CD4-positive, alpha-beta T cell (primary cell): ENCODE results near the gene DRGX. TPM values are rescaled to one million over a fixed set of nuclear protein-coding genes. Genes with fewer than 3 reads are reported as not detected.

Experiments used
- ATAC-seq: fragments of 200-7000 bp; cut with Tn5 transposase; one replicate; pipeline ENCODE4 v1.10.0; 2022; ENCODE audit warnings: mild to moderate bottlenecking; ENCODE audit not compliant: poor library complexity
- CTCF ChIA-PET: fragments of 350-600 bp; sonication (Branson Sonifier 250); formaldehyde crosslinking; loops from one replicate; lab custom pipeline; 2021; ENCODE audit warnings: antibody characterized with exemption, inconsistent platforms; lab: Charles Lee
- POLR2A ChIA-PET: fragments of 350-600 bp; sonication (Branson Sonifier 250); formaldehyde crosslinking; loops from one replicate; lab custom pipeline; 2021; ENCODE audit warnings: antibody characterized with exemption, inconsistent platforms; lab: Charles Lee
- DNase-seq, 14 experiments: peaks; one replicate each; pipeline ENCODE4 v3.0.0-alpha.2; 2013 to 2020; ENCODE audit warnings: mixed read lengths in 2 of 14
- H3K27ac ChIP-seq, 2 donors: one replicate each; pipeline versions ENCODE4 v1.5.1 to v1.7.0; 2013; ENCODE audit warnings: low read length in 2 of 2, low read depth in 1 of 2, mild to moderate bottlenecking in 1 of 2
- H3K27me3 ChIP-seq, 2 experiments: 1 replicate in 1 of 2; 2 replicates in 1 of 2; pipeline versions ENCODE4 v1.6.1 to v1.7.0; 2013; ENCODE audit warnings: low read length in 2 of 2, control low read depth in 1 of 2, mild to moderate bottlenecking in 1 of 2, moderate library complexity in 1 of 2; ENCODE audit not compliant: insufficient read depth in 2 of 2, control insufficient read depth in 1 of 2
- H3K36me3 ChIP-seq: one replicate; pipeline ENCODE4 v1.6.1; 2013; ENCODE audit warnings: low read length, control low read depth; ENCODE audit not compliant: insufficient read depth
- H3K4me1 ChIP-seq: one replicate; pipeline ENCODE4 v1.6.1; 2013; ENCODE audit warnings: low read length, control low read depth; ENCODE audit not compliant: insufficient read depth
- H3K4me3 ChIP-seq: one replicate; pipeline ENCODE4 v1.5.1; 2013; ENCODE audit warnings: mild to moderate bottlenecking, low read length, moderate library complexity
- H3K9me3 ChIP-seq, 2 experiments: 1 replicate in 1 of 2; 2 replicates in 1 of 2; pipeline versions ENCODE4 v1.6.1 to v1.7.0; 2013; ENCODE audit warnings: low read length in 2 of 2, mild to moderate bottlenecking in 2 of 2, control low read depth in 1 of 2, moderate library complexity in 1 of 2; ENCODE audit not compliant: control insufficient read depth in 1 of 2, insufficient read depth in 1 of 2
- H3K27ac Mint-ChIP-seq: one replicate; pipeline ENCODE4 v1.8.0; 2020; ENCODE audit warnings: mixed read lengths
- H3K27me3 Mint-ChIP-seq: one replicate; pipeline ENCODE4 v1.8.0; 2021; ENCODE audit warnings: mixed read lengths
- H3K36me3 Mint-ChIP-seq: one replicate; pipeline ENCODE4 v1.8.0; 2021; ENCODE audit warnings: low read depth, mixed read lengths
- H3K4me1 Mint-ChIP-seq: one replicate; pipeline ENCODE4 v1.8.0; 2021; ENCODE audit warnings: low read depth, mixed read lengths
- H3K4me3 Mint-ChIP-seq: one replicate; pipeline ENCODE4 v1.8.0; 2020; ENCODE audit warnings: mild to moderate bottlenecking, mixed read lengths
- H3K9me3 Mint-ChIP-seq: one replicate; pipeline ENCODE4 v1.8.0; 2020; ENCODE audit warnings: mixed read lengths
- CTCF ChIP-seq: fragments of 200-600 bp; IDR thresholded peaks from one replicate; pipeline ENCODE4 v1.8.0; 2022; ENCODE audit warnings: antibody characterized with exemption, mild to moderate bottlenecking
- intact Hi-C, 2 experiments: fragments of 100-400 bp; cut with DNase I in 1 of 2; cut with micrococcal nuclease in 1 of 2; formaldehyde crosslinking; loops; one replicate each; pipeline versions ENCODE4 v1.15.1 to v1.9.0; 2023 to 2025; cut with DNase I, micrococcal nuclease
- total RNA-seq, 174 experiments: library from RNA in 2 of 174; stranded (reverse) in 2 of 174; gene quantifications; one replicate each; pipeline ENCODE4 v1.2.3 and lab custom pipeline; 2021 to 2026

DRGX gene
- total RNA-seq, 2 experiments from 2014 or later, result not detected

- CTCF ChIA-PET, result no interaction called here
- intact Hi-C loops, result no loop called here
- DNase-seq, result no peak
- H3K27me3 ChIP-seq, result peaks cover 58 to 86% of the 10 kb centered on the region in 2 experiments
- peaks cover 0 to 38% of the 10 kb centered on the region in 2 experiments for H3K9me3 ChIP-seq
- peaks cover 4% of the 10 kb centered on the region for H3K4me1 Mint-ChIP-seq
- H3K9me3 Mint-ChIP-seq, result no peaks in the 10 kb centered on the region
- TF ChIP-seq CTCF, result no peak
- no peak overlapping the region for H3K27ac Mint-ChIP-seq
- no peak overlapping the region for H3K4me3 Mint-ChIP-seq
- no peak overlapping the region for H3K27ac ChIP-seq
- H3K4me1 ChIP-seq, result peaks cover 16% of the 10 kb centered on the region
- POLR2A ChIA-PET, result no interaction called here
- H3K36me3 Mint-ChIP-seq, result no peaks in the 10 kb centered on the region
- no peaks in the 10 kb centered on the region for H3K36me3 ChIP-seq
- H3K27me3 Mint-ChIP-seq, result peaks cover 75% of the 10 kb centered on the region
- ATAC-seq, result no peak
- no peak overlapping the region for H3K4me3 ChIP-seq
Observed at GRCh38 chr10:49393757-49394156, 2.1 kb downstream of the DRGX start.

GRCh38 chr10:49393301-49393700 lies 2.6 kb downstream of the DRGX start:
- Histone ChIP-seq H3K4me1 (peaks cover 14% of the 10 kb centered on the region), H3K9me3 (peaks cover 0 to 36% of the 10 kb centered on the region in 2 experiments), H3K27ac (no peak overlapping the region), H3K36me3 (no peaks in the 10 kb centered on the region), H3K4me3 (no peak overlapping the region), H3K27me3 (peaks cover 53 to 81% of the 10 kb centered on the region in 2 experiments)
- Mint-ChIP-seq H3K4me3 (no peak overlapping the region), H3K9me3 (no peaks in the 10 kb centered on the region), H3K4me1 (no peaks in the 10 kb centered on the region), H3K27me3 (peaks cover 75% of the 10 kb centered on the region), H3K27ac (no peak overlapping the region), H3K36me3 (no peaks in the 10 kb centered on the region)
- ChIA-PET CTCF (no interaction called here), POLR2A (no interaction called here)
- TF ChIP-seq CTCF, result no peak
- intact Hi-C loops, result no loop called here
- ATAC-seq, result no peak
- DNase-seq, result no peak

GRCh38 chr10:49389361-49389933 lies 6.4 kb downstream of the DRGX start:
- H3K4me3 ChIP-seq, result no peak overlapping the region
- no peaks in the 10 kb centered on the region for H3K36me3 ChIP-seq
- DNase-seq (no peak), ATAC-seq (no peak)
- H3K27ac Mint-ChIP-seq, result no peak overlapping the region
- H3K9me3 ChIP-seq, result peaks cover 0 to 1% of the 10 kb centered on the region in 2 experiments
- no peak for TF ChIP-seq CTCF
- POLR2A ChIA-PET, result no interaction called here
- no peak overlapping the region for H3K4me3 Mint-ChIP-seq
- H3K27ac ChIP-seq, result no peak overlapping the region
- H3K36me3 Mint-ChIP-seq, result no peaks in the 10 kb centered on the region
- peaks cover 65% of the 10 kb centered on the region for H3K27me3 Mint-ChIP-seq
- peaks cover 20 to 43% of the 10 kb centered on the region in 2 experiments for H3K27me3 ChIP-seq
- CTCF ChIA-PET, result no interaction called here
- H3K4me1 ChIP-seq, result no peaks in the 10 kb centered on the region
- H3K9me3 Mint-ChIP-seq, result no peaks in the 10 kb centered on the region
- intact Hi-C loops, result no loop called here
- H3K4me1 Mint-ChIP-seq, result no peaks in the 10 kb centered on the region
